ENCODE data around the gene GNB5.
"Not testable (repeated sequence)": the region's sequence is repeated elsewhere in the genome, so short reads cannot be mapped to it uniquely, and the experiment has no call there.

Gene GNB5

GRCh38 chr15:52171386-52171785 lies 19.8 kb downstream of the GNB5 start:
- peak in 1 of 2 experiments; percentile 33 for DNase-seq (ENCODE audit: low read depth in 1 of 2, low spot score in 1 of 2)
- Histone ChIP-seq H3K4me3 (replicated peaks; ENCODE audit: insufficient read depth, low read length) (no peak overlapping the region), H3K27me3 (ENCODE audit: insufficient read depth, poor library complexity, severe bottlenecking) (no peaks in the 10 kb centered on the region), H3K27ac (replicated peaks) (no peak overlapping the region)
- TF ChIP-seq REST (IDR thresholded peaks at IDR 0.05; ENCODE audit: insufficient replicate concordance, low read depth) = no peak
- TF ChIP-seq POLR2AphosphoS5 (IDR thresholded peaks at IDR 0.05; ENCODE audit: low read depth) = no peak
- no peak for TF ChIP-seq CTCF (IDR thresholded peaks at IDR 0.05; ENCODE audit: insufficient read depth, low read length)
- TF ChIP-seq GABPA (IDR thresholded peaks at IDR 0.05; ENCODE audit: low read depth) = no peak
- no peak for TF ChIP-seq SPI1 (IDR thresholded peaks at IDR 0.05; ENCODE audit: borderline replicate concordance, low read depth)

- H3K27me3 ChIP-seq (ENCODE audit: insufficient read depth, poor library complexity, severe bottlenecking); H3K27ac ChIP-seq (replicated peaks); DNase-seq (ENCODE audit: low read depth in 1 of 2, low spot score in 1 of 2); H3K4me3 ChIP-seq (replicated peaks; ENCODE audit: insufficient read depth, low read length): not testable (repeated sequence)
Observed at GRCh38 chr15:52170199-52170598, 21.0 kb downstream of the GNB5 start.

- not testable (repeated sequence) for H3K4me3 ChIP-seq (replicated peaks; ENCODE audit: insufficient read depth, low read length); H3K27ac ChIP-seq (replicated peaks); H3K27me3 ChIP-seq (ENCODE audit: insufficient read depth, poor library complexity, severe bottlenecking); DNase-seq (ENCODE audit: low read depth in 1 of 2, low spot score in 1 of 2)
Observed at GRCh38 chr15:52165494-52166131, 25.6 kb downstream of the GNB5 start.

GRCh38 chr15:52164631-52165265 lies 26.4 kb downstream of the GNB5 start:
- no peak overlapping the region for H3K27ac ChIP-seq (replicated peaks)
- peak in 1 of 2 experiments; percentile 41 for DNase-seq (ENCODE audit: low read depth in 1 of 2, low spot score in 1 of 2)
- TF ChIP-seq SPI1 (IDR thresholded peaks at IDR 0.05; ENCODE audit: borderline replicate concordance, low read depth) (peak; percentile 87), CTCF (IDR thresholded peaks at IDR 0.05; ENCODE audit: insufficient read depth, low read length) (no peak), POLR2AphosphoS5 (IDR thresholded peaks at IDR 0.05; ENCODE audit: low read depth) (no peak)
- no peaks in the 10 kb centered on the region for H3K27me3 ChIP-seq (ENCODE audit: insufficient read depth, poor library complexity, severe bottlenecking)
- no peak overlapping the region for H3K4me3 ChIP-seq (replicated peaks; ENCODE audit: insufficient read depth, low read length)

- Histone ChIP-seq H3K27me3 (ENCODE audit: insufficient read depth, poor library complexity, severe bottlenecking) (no peaks in the 10 kb centered on the region), H3K27ac (replicated peaks) (no peak overlapping the region), H3K4me3 (replicated peaks; ENCODE audit: insufficient read depth, low read length) (no peak overlapping the region)
- no peak for DNase-seq (ENCODE audit: low read depth in 1 of 2, low spot score in 1 of 2)
- TF ChIP-seq CTCF (IDR thresholded peaks at IDR 0.05; ENCODE audit: insufficient read depth, low read length) (no peak), GABPA (IDR thresholded peaks at IDR 0.05; ENCODE audit: low read depth) (no peak)
Observed at GRCh38 chr15:52163321-52164190, 27.6 kb downstream of the GNB5 start.

Data from HL-60 (cell line).